ENCODE results near the gene COL7A1. TPM values are rescaled to one million over a fixed set of nuclear protein-coding genes. Genes with fewer than 3 reads are reported as not detected.

The COL7A1 gene
- total and polyA plus RNA-seq, 2 donors (not counting 1 experiment from before 2014, with no cell fraction given): 0.75 to 2.1 TPM

DNA sequence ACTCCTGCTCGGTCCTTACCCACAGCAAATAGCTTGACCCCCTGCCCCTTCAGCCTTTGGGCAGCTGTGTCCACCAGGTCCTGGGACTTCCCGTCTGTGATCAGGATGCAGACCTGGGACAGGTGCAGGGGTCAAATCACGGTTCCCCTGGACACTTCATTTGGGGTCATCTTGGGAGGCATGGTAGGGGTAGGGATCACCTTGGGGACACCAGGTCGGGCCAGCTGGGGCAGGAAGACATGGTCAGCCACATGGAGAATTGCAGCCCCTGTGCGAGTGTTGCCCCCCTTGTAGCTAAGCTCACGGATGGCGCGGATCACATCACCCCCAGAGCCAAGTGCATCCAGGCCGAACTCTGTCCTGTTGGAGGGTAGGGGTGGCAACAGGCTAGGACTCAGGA lies 1.8 kb downstream of the COL7A1 start:
- Histone ChIP-seq H3K36me3 (replicated peaks in 1 of 2; ENCODE audit: control extremely low read depth in 1 of 2, control insufficient read depth in 1 of 2, extremely low read depth in 1 of 2, insufficient read depth in 2 of 2, low read length in 1 of 2) (peaks cover 0 to 7% of the 10 kb centered on the region in 2 experiments), H3K4me2 (replicated peaks; ENCODE audit: low read depth, low read length, poor library complexity, severe bottlenecking) (no peak overlapping the region), H3K4me1 (ENCODE audit: control insufficient read depth in 2 of 2, insufficient read depth in 2 of 2, low read length in 2 of 2) (peaks cover 4 to 9% of the 10 kb centered on the region in 2 donors), H2AFZ (ENCODE audit: insufficient read depth, low read depth, low read length, poor library complexity, severe bottlenecking) (no peak overlapping the region), H3K27me3 (replicated peaks in 1 of 4; ENCODE audit: control extremely low read depth in 1 of 4, control insufficient read depth in 3 of 4, insufficient read depth in 4 of 4, low read length in 3 of 4) (peaks cover 0 to 38% (median 7%) of the 10 kb centered on the region in 4 experiments), H3K4me3 (ENCODE audit: control extremely low read depth in 1 of 5, extremely low read depth in 1 of 5, insufficient read depth in 1 of 5, low read depth in 2 of 5, low read length in 4 of 5) (no peak overlapping the region), H4K20me1 (ENCODE audit: control insufficient read depth, insufficient read depth, low read length, poor library complexity, severe bottlenecking) (no peaks in the 10 kb centered on the region), H3K9ac (ENCODE audit: low read length) (no peak overlapping the region), H3K79me2 (ENCODE audit: control insufficient read depth, insufficient read depth, low read length) (no peaks in the 10 kb centered on the region), H3K9me3 (ENCODE audit: control extremely low read depth in 1 of 3, control insufficient read depth in 2 of 3, insufficient read depth in 1 of 3, low read length in 2 of 3) (no peaks in the 10 kb centered on the region), H3K27ac (ENCODE audit: low read length in 2 of 2) (no peak overlapping the region)
- H3K4me3 Mint-ChIP-seq: no peak overlapping the region
- peaks cover 37% of the 10 kb centered on the region for H3K27me3 Mint-ChIP-seq
- ChIA-PET CTCF (no interaction called here), POLR2A (no interaction called here)
- no peaks in the 10 kb centered on the region for H3K9me3 Mint-ChIP-seq (ENCODE audit: insufficient read depth)
- TF ChIP-seq CTCF (IDR thresholded peaks at IDR 0.05) (no peak), EZH2 (IDR thresholded peaks at IDR 0.05; ENCODE audit: borderline replicate concordance, insufficient read depth, low read depth, low read length, poor library complexity, severe bottlenecking) (no peak)
- DNase-seq (no peak), ATAC-seq (ENCODE audit: low read depth) (no peak)
- H3K27ac Mint-ChIP-seq: no peak overlapping the region
- WGBS (ENCODE audit: insufficient coverage): 88% methylated on average over 8 of the region's 9 CpGs
- H3K4me1 Mint-ChIP-seq: peaks cover 9% of the 10 kb centered on the region
- intact Hi-C loops (cut with micrococcal nuclease): no loop called here

DNA sequence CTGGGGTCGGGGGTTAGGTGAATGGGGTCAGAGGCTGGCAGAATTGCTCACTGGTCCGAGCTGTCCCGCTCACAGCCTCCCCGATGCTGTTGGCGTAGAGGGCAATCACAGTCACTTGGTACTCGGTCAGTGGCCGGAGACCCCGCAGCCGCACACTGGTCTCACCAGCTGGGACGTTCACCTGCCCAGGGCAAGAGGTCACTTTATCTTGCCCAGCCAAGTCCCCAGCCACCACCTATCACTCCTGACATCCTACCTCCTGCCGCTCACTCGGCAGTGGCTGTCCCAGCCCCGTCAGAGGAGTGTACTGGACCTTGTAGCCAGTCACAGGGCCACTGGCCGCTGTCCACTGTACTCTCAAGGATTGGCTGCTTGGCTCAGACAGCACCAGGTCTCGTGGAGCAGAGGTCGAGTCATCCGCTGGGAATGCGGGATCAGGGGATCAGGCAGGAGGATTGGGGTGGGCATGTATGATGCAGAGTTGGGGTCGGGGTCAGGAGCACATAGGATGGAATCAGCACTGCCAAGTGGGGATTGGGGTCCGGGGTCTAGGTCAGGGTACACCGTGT lies 2.5 kb downstream of the COL7A1 start:
- H3K4me3 Mint-ChIP-seq: no peak overlapping the region
- Histone ChIP-seq H4K20me1 (ENCODE audit: control insufficient read depth, insufficient read depth, low read length, poor library complexity, severe bottlenecking) (no peaks in the 10 kb centered on the region), H3K4me2 (replicated peaks; ENCODE audit: low read depth, low read length, poor library complexity, severe bottlenecking) (no peak overlapping the region), H2AFZ (ENCODE audit: insufficient read depth, low read depth, low read length, poor library complexity, severe bottlenecking) (no peak overlapping the region), H3K9me3 (ENCODE audit: control extremely low read depth in 1 of 3, control insufficient read depth in 2 of 3, insufficient read depth in 1 of 3, low read length in 2 of 3) (no peaks in the 10 kb centered on the region), H3K36me3 (replicated peaks in 1 of 2; ENCODE audit: control extremely low read depth in 1 of 2, control insufficient read depth in 1 of 2, extremely low read depth in 1 of 2, insufficient read depth in 2 of 2, low read length in 1 of 2) (peaks cover 0 to under 1% of the 10 kb centered on the region in 2 experiments), H3K4me1 (ENCODE audit: control insufficient read depth in 2 of 2, insufficient read depth in 2 of 2, low read length in 2 of 2) (peaks cover 4 to 9% of the 10 kb centered on the region in 2 donors), H3K9ac (ENCODE audit: low read length) (no peak overlapping the region), H3K27me3 (replicated peaks in 1 of 4; ENCODE audit: control extremely low read depth in 1 of 4, control insufficient read depth in 3 of 4, insufficient read depth in 4 of 4, low read length in 3 of 4) (peaks cover 0 to 42% (median 7%) of the 10 kb centered on the region in 4 experiments), H3K27ac (ENCODE audit: low read length in 2 of 2) (no peak overlapping the region), H3K79me2 (ENCODE audit: control insufficient read depth, insufficient read depth, low read length) (no peaks in the 10 kb centered on the region), H3K4me3 (ENCODE audit: control extremely low read depth in 1 of 5, extremely low read depth in 1 of 5, insufficient read depth in 1 of 5, low read depth in 2 of 5, low read length in 4 of 5) (no peak overlapping the region)
- CTCF ChIA-PET: no interaction called here
- POLR2A ChIA-PET: no interaction called here
- no peak for TF ChIP-seq CTCF (IDR thresholded peaks at IDR 0.05)
- intact Hi-C loops (cut with micrococcal nuclease): no loop called here
- no peak for DNase-seq
- H3K27ac Mint-ChIP-seq: no peak overlapping the region
- no peaks in the 10 kb centered on the region for H3K9me3 Mint-ChIP-seq (ENCODE audit: insufficient read depth)
- peaks cover 9% of the 10 kb centered on the region for H3K4me1 Mint-ChIP-seq
- no peak for ATAC-seq (ENCODE audit: low read depth)
- peaks cover 42% of the 10 kb centered on the region for H3K27me3 Mint-ChIP-seq
- WGBS (ENCODE audit: insufficient coverage): 93% methylated on average over 20 of the region's 21 CpGs

Data from B cell (primary cell).